ENCODE measurements around the gene NOCT. TPM values are rescaled to one million over a fixed set of nuclear protein-coding genes. Genes with fewer than 3 reads are reported as not detected.

The NOCT gene
- polyA plus RNA-seq, 1 donor from 2014 or later, result 5.1 TPM

GRCh38 chr4:138982754-138983153, 32.8 kb upstream of the NOCT start:
- H3K9ac ChIP-seq (ENCODE audit: low read length), result no peak overlapping the region
- no peak overlapping the region for H2AFZ ChIP-seq (ENCODE audit: low read depth, low read length)
- TF ChIP-seq, protein P1, sequence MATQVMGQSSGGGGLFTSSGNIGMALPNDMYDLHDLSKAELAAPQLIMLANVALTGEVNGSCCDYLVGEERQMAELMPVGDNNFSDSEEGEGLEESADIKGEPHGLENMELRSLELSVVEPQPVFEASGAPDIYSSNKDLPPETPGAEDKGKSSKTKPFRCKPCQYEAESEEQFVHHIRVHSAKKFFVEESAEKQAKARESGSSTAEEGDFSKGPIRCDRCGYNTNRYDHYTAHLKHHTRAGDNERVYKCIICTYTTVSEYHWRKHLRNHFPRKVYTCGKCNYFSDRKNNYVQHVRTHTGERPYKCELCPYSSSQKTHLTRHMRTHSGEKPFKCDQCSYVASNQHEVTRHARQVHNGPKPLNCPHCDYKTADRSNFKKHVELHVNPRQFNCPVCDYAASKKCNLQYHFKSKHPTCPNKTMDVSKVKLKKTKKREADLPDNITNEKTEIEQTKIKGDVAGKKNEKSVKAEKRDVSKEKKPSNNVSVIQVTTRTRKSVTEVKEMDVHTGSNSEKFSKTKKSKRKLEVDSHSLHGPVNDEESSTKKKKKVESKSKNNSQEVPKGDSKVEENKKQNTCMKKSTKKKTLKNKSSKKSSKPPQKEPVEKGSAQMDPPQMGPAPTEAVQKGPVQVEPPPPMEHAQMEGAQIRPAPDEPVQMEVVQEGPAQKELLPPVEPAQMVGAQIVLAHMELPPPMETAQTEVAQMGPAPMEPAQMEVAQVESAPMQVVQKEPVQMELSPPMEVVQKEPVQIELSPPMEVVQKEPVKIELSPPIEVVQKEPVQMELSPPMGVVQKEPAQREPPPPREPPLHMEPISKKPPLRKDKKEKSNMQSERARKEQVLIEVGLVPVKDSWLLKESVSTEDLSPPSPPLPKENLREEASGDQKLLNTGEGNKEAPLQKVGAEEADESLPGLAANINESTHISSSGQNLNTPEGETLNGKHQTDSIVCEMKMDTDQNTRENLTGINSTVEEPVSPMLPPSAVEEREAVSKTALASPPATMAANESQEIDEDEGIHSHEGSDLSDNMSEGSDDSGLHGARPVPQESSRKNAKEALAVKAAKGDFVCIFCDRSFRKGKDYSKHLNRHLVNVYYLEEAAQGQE (IDR thresholded peaks at IDR 0.05; ENCODE audit: borderline replicate concordance), result no peak
- TF ChIP-seq SMC3 (conservative IDR thresholded peaks at IDR 0.05; ENCODE audit: poor library complexity) (no peak), EZH2 (IDR thresholded peaks at IDR 0.05; ENCODE audit: borderline replicate concordance, insufficient read depth, low read length, poor library complexity, severe bottlenecking) (no peak), RAD21 (conservative IDR thresholded peaks at IDR 0.05) (no peak), MXI1 (conservative IDR thresholded peaks at IDR 0.05; ENCODE audit: poor library complexity, severe bottlenecking) (no peak), EP300 (conservative IDR thresholded peaks at IDR 0.05; ENCODE audit: poor library complexity, severe bottlenecking) (no peak), TAF1 (IDR thresholded peaks at IDR 0.05; ENCODE audit: low read depth) (no peak), POLR2AphosphoS5 (IDR thresholded peaks at IDR 0.05) (no peak)
- TF ChIP-seq, protein P2, sequence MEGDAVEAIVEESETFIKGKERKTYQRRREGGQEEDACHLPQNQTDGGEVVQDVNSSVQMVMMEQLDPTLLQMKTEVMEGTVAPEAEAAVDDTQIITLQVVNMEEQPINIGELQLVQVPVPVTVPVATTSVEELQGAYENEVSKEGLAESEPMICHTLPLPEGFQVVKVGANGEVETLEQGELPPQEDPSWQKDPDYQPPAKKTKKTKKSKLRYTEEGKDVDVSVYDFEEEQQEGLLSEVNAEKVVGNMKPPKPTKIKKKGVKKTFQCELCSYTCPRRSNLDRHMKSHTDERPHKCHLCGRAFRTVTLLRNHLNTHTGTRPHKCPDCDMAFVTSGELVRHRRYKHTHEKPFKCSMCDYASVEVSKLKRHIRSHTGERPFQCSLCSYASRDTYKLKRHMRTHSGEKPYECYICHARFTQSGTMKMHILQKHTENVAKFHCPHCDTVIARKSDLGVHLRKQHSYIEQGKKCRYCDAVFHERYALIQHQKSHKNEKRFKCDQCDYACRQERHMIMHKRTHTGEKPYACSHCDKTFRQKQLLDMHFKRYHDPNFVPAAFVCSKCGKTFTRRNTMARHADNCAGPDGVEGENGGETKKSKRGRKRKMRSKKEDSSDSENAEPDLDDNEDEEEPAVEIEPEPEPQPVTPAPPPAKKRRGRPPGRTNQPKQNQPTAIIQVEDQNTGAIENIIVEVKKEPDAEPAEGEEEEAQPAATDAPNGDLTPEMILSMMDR (IDR thresholded peaks at IDR 0.05; ENCODE audit: poor library complexity, severe bottlenecking), result no peak
- H4K20me1 ChIP-seq (ENCODE audit: insufficient read depth), result no peaks in the 10 kb centered on the region
- no peaks in the 10 kb centered on the region for H3K9me2 ChIP-seq (ENCODE audit: insufficient read depth, low read length)
- no peaks in the 10 kb centered on the region for H3K9me3 ChIP-seq (ENCODE audit: low read length)
- H3F3A ChIP-seq (ENCODE audit: insufficient read depth, low read length, poor library complexity, severe bottlenecking), result no peaks in the 10 kb centered on the region
- no peak overlapping the region for H3K4me2 ChIP-seq (ENCODE audit: low read length)
- no peak overlapping the region for H3K4me3 ChIP-seq (ENCODE audit: low read length)
- H3K27ac ChIP-seq (ENCODE audit: low read length), result no peak overlapping the region
- no peaks in the 10 kb centered on the region for H3K36me3 ChIP-seq (ENCODE audit: insufficient read depth, low read length)
- no peaks in the 10 kb centered on the region for H3K27me3 ChIP-seq (ENCODE audit: insufficient read depth, low read depth, low read length)
- H3K79me2 ChIP-seq (replicated peaks; ENCODE audit: insufficient read depth, low read length), result no peaks in the 10 kb centered on the region

DNA sequence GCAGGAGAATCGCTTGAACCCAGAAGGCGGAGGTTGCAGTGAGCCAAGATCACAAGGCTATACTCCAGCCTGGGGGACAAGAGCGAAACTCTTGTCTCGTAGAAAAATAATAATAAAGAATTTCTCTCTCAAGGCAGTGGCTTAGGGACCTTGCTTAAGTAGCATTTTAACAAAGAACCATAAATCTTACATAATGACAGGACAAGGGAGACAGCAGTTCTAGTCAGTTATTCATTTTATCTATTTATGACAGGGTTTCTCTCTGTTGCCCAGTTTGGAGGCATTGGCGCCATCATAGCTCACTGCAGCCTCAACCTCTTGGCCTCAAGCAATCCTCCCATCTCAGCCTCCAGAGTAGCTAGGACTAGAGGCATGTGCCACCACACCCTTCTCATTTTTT, 31.9 kb upstream of the NOCT start:
- Histone ChIP-seq H3K9ac (ENCODE audit: low read length) (no peak overlapping the region), H3K36me3 (ENCODE audit: insufficient read depth, low read length) (no peaks in the 10 kb centered on the region), H3K79me2 (replicated peaks; ENCODE audit: insufficient read depth, low read length) (no peaks in the 10 kb centered on the region), H3K27me3 (ENCODE audit: insufficient read depth, low read depth, low read length) (no peaks in the 10 kb centered on the region), H3K9me3 (ENCODE audit: low read length) (no peaks in the 10 kb centered on the region), H3K27ac (ENCODE audit: low read length) (no peak overlapping the region), H3K4me3 (ENCODE audit: low read length) (no peak overlapping the region), H2AFZ (ENCODE audit: low read depth, low read length) (no peak overlapping the region), H3K9me2 (ENCODE audit: insufficient read depth, low read length) (no peaks in the 10 kb centered on the region), H3K4me2 (ENCODE audit: low read length) (no peak overlapping the region), H3F3A (ENCODE audit: insufficient read depth, low read length, poor library complexity, severe bottlenecking) (no peaks in the 10 kb centered on the region), H4K20me1 (ENCODE audit: insufficient read depth) (no peaks in the 10 kb centered on the region)
- TF ChIP-seq, protein P1 (IDR thresholded peaks at IDR 0.05; ENCODE audit: borderline replicate concordance), result no peak
- TF ChIP-seq SMC3 (conservative IDR thresholded peaks at IDR 0.05; ENCODE audit: poor library complexity) (no peak), RAD21 (conservative IDR thresholded peaks at IDR 0.05) (no peak), POLR2AphosphoS5 (IDR thresholded peaks at IDR 0.05) (no peak), EZH2 (IDR thresholded peaks at IDR 0.05; ENCODE audit: borderline replicate concordance, insufficient read depth, low read length, poor library complexity, severe bottlenecking) (no peak), TAF1 (IDR thresholded peaks at IDR 0.05; ENCODE audit: low read depth) (no peak), MXI1 (conservative IDR thresholded peaks at IDR 0.05; ENCODE audit: poor library complexity, severe bottlenecking) (no peak), EP300 (conservative IDR thresholded peaks at IDR 0.05; ENCODE audit: poor library complexity, severe bottlenecking) (no peak)
- TF ChIP-seq, protein P2 (IDR thresholded peaks at IDR 0.05; ENCODE audit: poor library complexity, severe bottlenecking), result no peak
